ENCODE data around the gene RYK. TPM values are rescaled to one million over a fixed set of nuclear protein-coding genes. Genes with fewer than 3 reads are reported as not detected.

RYK gene
- total RNA-seq, 1 donor from 2014 or later: 37.5 TPM

- intact Hi-C loops (cut with micrococcal nuclease): no loop called here
- DNase-seq (no peak), ATAC-seq (no peak)
Measured at GRCh38 chr3:134114726-134115125, 135.9 kb downstream of the RYK start.

DNA sequence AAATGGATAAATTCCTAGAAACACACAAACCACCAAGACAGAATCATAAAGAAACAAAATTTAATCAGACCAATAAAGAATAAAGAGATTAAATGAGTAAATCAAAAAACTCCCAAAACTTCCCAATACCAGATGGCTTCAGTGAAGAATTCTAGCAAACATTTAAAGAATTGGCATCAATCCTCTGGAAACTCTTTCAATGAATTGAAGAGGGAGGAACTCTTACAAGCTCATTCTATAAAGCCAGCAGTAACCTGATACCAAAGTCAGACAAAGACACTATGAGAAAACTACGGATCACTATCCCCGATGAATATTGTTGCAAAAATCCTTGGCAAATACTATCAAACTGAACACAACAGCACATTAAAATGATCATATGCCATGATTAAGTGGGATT, 139.0 kb downstream of the RYK start:
- intact Hi-C loops (cut with micrococcal nuclease): no loop called here
- ATAC-seq: no peak
- DNase-seq: no peak

- intact Hi-C loops (cut with micrococcal nuclease): no loop called here
- ATAC-seq (no peak), DNase-seq (no peak)
Measured at GRCh38 chr3:134110963-134111362, 139.7 kb downstream of the RYK start.

Other genes with a start within 250 kb of the RYK start
- 11.6 TPM for gene SLCO2A1, start 220.9 kb downstream of the RYK start, total RNA-seq
- 53.9 TPM for gene AMOTL2, start 123.6 kb upstream of the RYK start, total RNA-seq
- gene ANAPC13, start 235.1 kb upstream of the RYK start, total RNA-seq: 75.6 TPM
- gene CEP63, start 235.2 kb upstream of the RYK start, total RNA-seq: 35.1 TPM